GM20000 (cell line): ENCODE measurements around the gene SPTB.

Source experiments
- DNase-seq: peaks from one replicate; pipeline ENCODE4 v3.0.0; 2012; ENCODE audit warnings: low spot score
- TF ChIP-seq, protein P1 (sequence below): IDR thresholded peaks from 2 replicates; pipeline ENCODE4 v1.5.1; 2012; ENCODE audit warnings: mild to moderate bottlenecking, control low read depth; ENCODE audit errors: extremely low read depth, missing control alignments

The SPTB gene

DNA sequence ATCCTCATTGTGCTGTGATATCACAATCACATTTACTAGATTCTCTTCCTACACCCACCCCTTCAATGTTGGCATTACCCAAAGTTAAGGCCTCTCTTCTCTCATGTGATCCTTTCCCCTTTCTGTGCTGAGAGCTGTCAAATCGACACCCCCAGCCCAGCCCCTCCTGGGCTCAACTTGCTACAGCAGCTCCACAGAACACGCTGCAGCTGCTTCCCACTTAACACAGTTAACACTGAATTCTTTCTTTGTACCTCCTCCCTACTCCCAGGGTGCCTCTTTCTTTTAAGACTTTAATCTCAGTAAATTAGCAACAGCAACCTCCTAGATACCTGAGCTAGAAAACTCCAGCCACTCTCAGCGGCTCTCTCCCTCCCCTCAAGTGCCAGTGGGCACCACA is 17.8 kb downstream of the SPTB start:
- DNase-seq = no peak
- TF ChIP-seq, protein P1, sequence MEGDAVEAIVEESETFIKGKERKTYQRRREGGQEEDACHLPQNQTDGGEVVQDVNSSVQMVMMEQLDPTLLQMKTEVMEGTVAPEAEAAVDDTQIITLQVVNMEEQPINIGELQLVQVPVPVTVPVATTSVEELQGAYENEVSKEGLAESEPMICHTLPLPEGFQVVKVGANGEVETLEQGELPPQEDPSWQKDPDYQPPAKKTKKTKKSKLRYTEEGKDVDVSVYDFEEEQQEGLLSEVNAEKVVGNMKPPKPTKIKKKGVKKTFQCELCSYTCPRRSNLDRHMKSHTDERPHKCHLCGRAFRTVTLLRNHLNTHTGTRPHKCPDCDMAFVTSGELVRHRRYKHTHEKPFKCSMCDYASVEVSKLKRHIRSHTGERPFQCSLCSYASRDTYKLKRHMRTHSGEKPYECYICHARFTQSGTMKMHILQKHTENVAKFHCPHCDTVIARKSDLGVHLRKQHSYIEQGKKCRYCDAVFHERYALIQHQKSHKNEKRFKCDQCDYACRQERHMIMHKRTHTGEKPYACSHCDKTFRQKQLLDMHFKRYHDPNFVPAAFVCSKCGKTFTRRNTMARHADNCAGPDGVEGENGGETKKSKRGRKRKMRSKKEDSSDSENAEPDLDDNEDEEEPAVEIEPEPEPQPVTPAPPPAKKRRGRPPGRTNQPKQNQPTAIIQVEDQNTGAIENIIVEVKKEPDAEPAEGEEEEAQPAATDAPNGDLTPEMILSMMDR = no peak

DNA sequence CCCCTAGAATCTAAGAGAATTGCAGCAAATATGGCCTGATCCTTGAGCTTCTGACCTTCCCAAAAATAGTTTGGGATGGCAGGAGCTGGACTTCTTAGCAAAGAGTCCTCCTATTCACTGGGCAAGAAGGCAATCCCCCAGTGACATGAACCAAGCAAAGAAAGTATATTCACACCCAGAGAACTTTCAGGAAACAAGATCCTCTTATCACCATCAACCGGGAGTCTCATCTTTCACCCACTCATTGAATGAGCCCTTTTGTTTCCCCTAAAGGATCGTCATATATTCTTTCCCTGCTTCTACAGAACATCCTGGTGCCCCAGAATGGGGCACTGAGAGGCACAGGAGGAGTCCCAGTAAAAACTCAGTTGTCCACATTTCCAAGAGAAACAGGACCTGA is 19.7 kb downstream of the SPTB start:
- no peak for DNase-seq
- TF ChIP-seq, protein P1 = no peak

DNA sequence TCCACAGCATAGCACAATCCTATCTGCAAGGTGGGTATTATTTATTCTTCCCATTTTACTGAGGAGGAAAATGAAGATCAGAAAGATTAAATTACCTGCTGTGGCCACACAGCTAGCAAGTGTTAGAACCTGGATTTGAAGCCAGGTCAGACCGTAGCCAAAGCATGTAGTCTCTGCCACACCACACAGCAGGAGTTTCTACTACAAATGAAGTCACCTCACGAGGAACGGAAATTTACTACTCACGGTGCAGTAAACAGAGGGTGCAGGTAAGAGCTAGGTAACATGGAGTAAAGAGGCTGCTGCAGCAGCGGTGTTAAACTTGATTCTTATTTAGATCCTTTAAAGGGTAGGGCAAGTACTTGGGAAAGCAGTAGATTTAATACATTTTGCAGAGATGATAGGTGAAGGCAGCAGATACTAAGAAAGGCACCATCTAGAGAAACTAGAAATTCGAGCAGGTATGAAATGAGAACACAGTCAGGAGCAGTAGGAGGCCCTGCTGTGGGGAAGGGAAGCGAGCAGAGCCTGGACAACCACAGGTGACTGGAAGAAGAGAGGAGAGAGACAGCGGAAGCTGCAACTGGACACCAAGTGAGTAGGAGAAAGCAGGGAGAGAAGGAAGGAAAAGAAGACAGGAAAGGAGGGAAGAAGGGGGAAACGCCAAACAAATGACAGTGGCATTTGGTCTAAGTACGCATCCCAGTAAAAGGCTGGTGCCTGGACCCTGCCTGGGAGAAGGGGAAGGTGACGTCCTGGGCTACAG is 21.5 kb downstream of the SPTB start:
- TF ChIP-seq, protein P1 = no peak
- DNase-seq = no peak

GRCh38 chr14:64856529-64857445 is 22.9 kb downstream of the SPTB start:
- DNase-seq = no peak
- TF ChIP-seq, protein P1 = no peak

DNA sequence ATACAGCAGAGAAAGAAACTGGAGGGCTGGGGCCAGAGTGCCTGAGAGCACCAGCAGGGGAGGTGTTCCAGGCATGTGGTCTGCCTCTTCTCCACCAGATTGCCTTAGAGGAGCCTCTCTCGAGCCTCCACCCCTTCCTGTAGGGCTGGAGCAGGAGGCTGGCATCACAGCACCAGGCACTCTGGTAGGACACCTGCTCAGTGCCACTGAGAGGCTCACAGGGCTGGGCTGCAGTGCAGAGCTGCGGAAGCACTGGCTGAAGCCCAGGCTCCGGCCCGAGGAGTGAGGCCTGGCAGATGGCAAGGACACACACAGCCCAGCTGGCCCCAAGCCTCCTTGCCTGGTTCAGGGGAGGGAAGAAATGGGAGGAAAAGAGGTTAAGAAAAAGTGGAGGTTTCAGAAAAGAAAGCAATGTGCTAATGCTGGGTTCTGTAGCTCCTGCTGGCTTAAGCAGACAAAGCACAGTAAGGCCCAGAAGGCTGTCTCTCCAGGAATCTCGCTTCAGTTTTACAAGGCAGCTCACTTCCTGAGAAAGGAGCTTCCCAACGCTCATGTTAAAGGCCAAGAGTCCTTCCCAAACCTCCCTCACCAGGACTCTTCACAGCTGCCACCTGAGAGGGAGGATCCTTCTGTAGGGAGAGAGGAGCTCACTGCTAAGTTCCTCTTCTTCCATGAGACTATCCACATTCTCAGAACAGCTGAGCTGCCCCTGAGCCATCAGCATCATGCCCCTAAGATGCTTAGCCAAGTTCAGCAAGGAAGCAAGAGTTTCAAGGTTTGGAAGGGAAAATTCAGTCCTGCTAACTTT is 23.8 kb downstream of the SPTB start:
- no peak for DNase-seq
- TF ChIP-seq, protein P1 = no peak

DNA sequence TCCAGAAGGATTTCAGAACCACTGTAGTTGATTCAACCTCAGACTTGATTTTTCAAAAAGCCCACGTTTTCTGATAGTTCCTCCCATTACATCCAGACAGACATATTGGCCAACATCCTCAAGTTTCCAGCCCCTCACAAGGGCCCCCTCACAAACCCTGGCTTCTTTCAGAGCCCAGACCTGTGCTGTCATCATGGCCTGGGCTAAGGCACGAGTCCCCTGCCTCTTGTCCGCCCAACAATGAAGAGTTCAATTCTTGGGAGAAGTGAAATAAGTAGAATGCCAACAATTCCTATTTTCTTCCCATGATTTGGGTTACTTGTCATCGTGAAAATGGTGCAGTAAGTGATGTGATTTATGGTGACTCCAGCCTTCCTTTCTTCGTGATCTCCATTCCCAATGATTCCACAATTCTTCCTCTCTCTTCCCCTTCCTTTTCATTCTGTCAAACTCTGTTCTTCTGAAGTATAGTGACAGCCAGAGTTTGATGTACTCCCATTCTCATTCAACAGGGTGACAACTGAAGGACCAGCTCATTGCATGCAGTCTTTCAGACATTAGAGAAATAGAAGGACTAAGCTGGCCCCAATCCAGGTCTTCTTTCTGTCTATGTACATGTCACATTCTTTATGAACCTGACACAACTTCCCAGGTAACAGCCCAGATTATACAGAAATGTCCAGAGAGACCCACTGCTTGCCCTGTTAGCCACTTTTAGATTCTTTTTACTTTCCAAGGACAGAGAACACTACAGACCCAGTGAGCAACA is 29.2 kb downstream of the SPTB start:
- no peak for DNase-seq
- TF ChIP-seq, protein P1 = no peak
